Gastroesophageal sphincter (tissue), 4 donors: Measurements from ENCODE around the gene STC2. TPM values are rescaled to one million over a fixed set of nuclear protein-coding genes. Genes with fewer than 3 reads are reported as not detected.
"Not testable (repeated sequence)": the region's sequence is repeated elsewhere in the genome, so short reads cannot be mapped to it uniquely, and the experiment has no call there.

ENCODE experiments used
- ATAC-seq: fragments of 150-250 bp; one replicate; pipeline ENCODE4 v1.9.1; 2016; ENCODE audit warnings: mild to moderate bottlenecking, moderate library complexity
- H3K27ac ChIP-seq, 4 donors: fragments of 200-600 bp; sonication (generic) in 3 of 4; 1 replicate in 3 of 4; 2 replicates in 1 of 4; pipeline ENCODE4 v1.5.1; 2016 to 2019
- H3K27me3 ChIP-seq: fragments of 200-600 bp; sonication (generic); one replicate; pipeline ENCODE4 v1.5.1; 2019
- H3K36me3 ChIP-seq, 2 donors: fragments of 200-600 bp; sonication (generic); one replicate each; pipeline ENCODE4 v1.5.1; 2019; ENCODE audit warnings: control low read depth in 1 of 2
- H3K4me1 ChIP-seq, 3 donors: fragments of 200-600 bp; sonication (generic); 1 replicate in 2 of 3; 2 replicates in 1 of 3; pipeline ENCODE4 v1.5.1; 2016 to 2019; ENCODE audit warnings: control low read depth in 2 of 3
- H3K4me3 ChIP-seq, 2 donors: fragments of 200-600 bp; sonication (generic); one replicate each; pipeline ENCODE4 v1.5.1; 2019; ENCODE audit warnings: mild to moderate bottlenecking in 1 of 2, moderate library complexity in 1 of 2
- H3K9me3 ChIP-seq, 3 donors: fragments of 200-600 bp; sonication (generic); one replicate each; pipeline ENCODE4 v1.5.1; 2017 to 2019; ENCODE audit warnings: control low read depth in 2 of 3
- CTCF ChIP-seq, 4 experiments: fragments of 200-600 bp in 2 of 4; fragments of 450-650 bp in 2 of 4; sonication (generic) in 1 of 4; IDR thresholded peaks; one replicate each; pipeline ENCODE4 v1.5.1; 2017 to 2019; ENCODE audit warnings: antibody characterized with exemption in 4 of 4, mild to moderate bottlenecking in 2 of 4, moderate library complexity in 2 of 4
- EP300 ChIP-seq: sonication (generic); formaldehyde crosslinking; IDR thresholded peaks from one replicate; pipeline ENCODE4 v1.6.1; 2017; ENCODE audit warnings: antibody characterized with exemption, mild to moderate bottlenecking
- POLR2A ChIP-seq, 2 donors: fragments of 450-650 bp; IDR thresholded peaks; one replicate each; pipeline ENCODE4 v1.6.1; 2017; ENCODE audit warnings: antibody characterized with exemption in 2 of 2, mild to moderate bottlenecking in 2 of 2, moderate library complexity in 1 of 2
- POLR2AphosphoS5 ChIP-seq: sonication (generic); formaldehyde crosslinking; IDR thresholded peaks from one replicate; pipeline ENCODE4 v1.6.1; 2017; ENCODE audit warnings: antibody characterized with exemption
- WGBS, 2 donors: methylation state at CpG; one replicate each; pipeline ENCODE4 v1.1.5; 2018; ENCODE audit warnings: low coverage in 1 of 2; 5-methylcytosine and 5-hydroxymethylcytosine counted together
- total RNA-seq, 4 donors: library from RNA; depleted of rRNA; stranded (reverse); fragments of >200 nt; gene quantifications; one replicate each; pipeline ENCODE4 v1.1.0, GENCODE V29; 2016

The STC2 gene
- total RNA-seq, 4 donors from 2014 or later: 34.1 to 116 (median 84.6) TPM

- Histone ChIP-seq H3K36me3 (no peaks in the 10 kb centered on the region), H3K27ac (peak overlapping the region in 1 of 4 donors; percentile 52), H3K9me3 (no peaks in the 10 kb centered on the region), H3K27me3 (peaks cover 61% of the 10 kb centered on the region), H3K4me1 (peaks cover 0 to 18% (median 9%) of the 10 kb centered on the region in 3 donors), H3K4me3 (no peak overlapping the region)
- TF ChIP-seq POLR2AphosphoS5 (peak; percentile 31), POLR2A (IDR thresholded peaks at IDR 0.05) (no peak), CTCF (IDR thresholded peaks at IDR 0.05) (no peak)
- peak; percentile 29 for ATAC-seq
- 13 to 18% methylated on average over 4 to 5 of the region's 12 CpGs for WGBS, 2 donors
Measured at GRCh38 chr5:173290477-173291131, 37.6 kb downstream of the STC2 start.

GRCh38 chr5:173289372-173289771 lies 38.8 kb downstream of the STC2 start:
- no peak for ATAC-seq
- H3K4me3 ChIP-seq: no peak overlapping the region
- no peaks in the 10 kb centered on the region for H3K36me3 ChIP-seq
- WGBS, 2 donors: 50 to 72% methylated on average over 2 to 3 of the region's 3 CpGs
- H3K27me3 ChIP-seq: peaks cover 64% of the 10 kb centered on the region
- no peaks in the 10 kb centered on the region for H3K9me3 ChIP-seq
- TF ChIP-seq CTCF (IDR thresholded peaks at IDR 0.05): no peak
- TF ChIP-seq POLR2AphosphoS5: no peak
- no peak for TF ChIP-seq POLR2A (IDR thresholded peaks at IDR 0.05)
- no peak for TF ChIP-seq EP300
- H3K27ac ChIP-seq: no peak overlapping the region
- peaks cover 0 to 17% (median 8%) of the 10 kb centered on the region in 3 donors for H3K4me1 ChIP-seq

- Histone ChIP-seq H3K4me3 (no peak overlapping the region), H3K27me3 (peaks cover 69% of the 10 kb centered on the region), H3K9me3 (no peaks in the 10 kb centered on the region), H3K4me1 (peaks cover 0 to 16% (median 7%) of the 10 kb centered on the region in 3 donors), H3K36me3 (no peaks in the 10 kb centered on the region), H3K27ac (no peak overlapping the region)
- 95 to 100% methylated on average over 3 to 4 of the region's 4 CpGs for whole genome bisulfite sequencing, 2 donors
- no peak for ATAC-seq
- TF ChIP-seq POLR2A (IDR thresholded peaks at IDR 0.05): no peak
- TF ChIP-seq CTCF (IDR thresholded peaks at IDR 0.05): no peak
- TF ChIP-seq POLR2AphosphoS5: no peak
- no peak for TF ChIP-seq EP300
Measured at GRCh38 chr5:173288632-173289031, 39.6 kb downstream of the STC2 start.

- TF ChIP-seq POLR2A (IDR thresholded peaks at IDR 0.05) (no peak), EP300 (no peak), CTCF (IDR thresholded peaks at IDR 0.05) (no peak), POLR2AphosphoS5 (no peak)
- Histone ChIP-seq H3K4me3 (no peak overlapping the region), H3K4me1 (peaks cover 0 to 22% (median 8%) of the 10 kb centered on the region in 3 donors), H3K27ac (no peak overlapping the region), H3K9me3 (no peaks in the 10 kb centered on the region), H3K36me3 (no peaks in the 10 kb centered on the region), H3K27me3 (peaks cover 74% of the 10 kb centered on the region)
- WGBS, 2 donors: 57 to 69% methylated on average over 3 to 7 of the region's 7 CpGs
- no peak for ATAC-seq
Measured at GRCh38 chr5:173287086-173287485, 41.1 kb downstream of the STC2 start.

GRCh38 chr5:173284343-173284958 lies 43.8 kb downstream of the STC2 start:
- H3K27ac ChIP-seq, ATAC-seq, H3K9me3 ChIP-seq, H3K4me3 ChIP-seq, H3K36me3 ChIP-seq: not testable (repeated sequence)
- Histone ChIP-seq H3K4me1 (peaks cover 0 to 13% (median 8%) of the 10 kb centered on the region in 3 donors), H3K27me3 (peaks cover 91% of the 10 kb centered on the region)
- 88 to 89% methylated on average over 4 of the region's 4 CpGs for WGBS, 2 donors
